OCI-LY1 (cell line): Measurements from ENCODE around the gene SALL3.

Experiments
- EZH2 ChIP-seq: fragments of 200-600 bp; sonication (generic), shearing (Covaris generic); IDR thresholded peaks from 2 replicates; pipeline ENCODE4 v1.8.0; 2017; ENCODE audit warnings: borderline replicate concordance, mixed run types, mild to moderate bottlenecking, antibody characterized with exemption, low read length, moderate library complexity, mixed read lengths
- TF ChIP-seq, protein P1 (sequence below): fragments of 200-600 bp; sonication (generic), shearing (Covaris generic); IDR thresholded peaks from 2 replicates; pipeline ENCODE4 v1.5.1; 2017; ENCODE audit warnings: mild to moderate bottlenecking, antibody characterized with exemption, low read length, moderate library complexity, mixed read lengths

DNA sequence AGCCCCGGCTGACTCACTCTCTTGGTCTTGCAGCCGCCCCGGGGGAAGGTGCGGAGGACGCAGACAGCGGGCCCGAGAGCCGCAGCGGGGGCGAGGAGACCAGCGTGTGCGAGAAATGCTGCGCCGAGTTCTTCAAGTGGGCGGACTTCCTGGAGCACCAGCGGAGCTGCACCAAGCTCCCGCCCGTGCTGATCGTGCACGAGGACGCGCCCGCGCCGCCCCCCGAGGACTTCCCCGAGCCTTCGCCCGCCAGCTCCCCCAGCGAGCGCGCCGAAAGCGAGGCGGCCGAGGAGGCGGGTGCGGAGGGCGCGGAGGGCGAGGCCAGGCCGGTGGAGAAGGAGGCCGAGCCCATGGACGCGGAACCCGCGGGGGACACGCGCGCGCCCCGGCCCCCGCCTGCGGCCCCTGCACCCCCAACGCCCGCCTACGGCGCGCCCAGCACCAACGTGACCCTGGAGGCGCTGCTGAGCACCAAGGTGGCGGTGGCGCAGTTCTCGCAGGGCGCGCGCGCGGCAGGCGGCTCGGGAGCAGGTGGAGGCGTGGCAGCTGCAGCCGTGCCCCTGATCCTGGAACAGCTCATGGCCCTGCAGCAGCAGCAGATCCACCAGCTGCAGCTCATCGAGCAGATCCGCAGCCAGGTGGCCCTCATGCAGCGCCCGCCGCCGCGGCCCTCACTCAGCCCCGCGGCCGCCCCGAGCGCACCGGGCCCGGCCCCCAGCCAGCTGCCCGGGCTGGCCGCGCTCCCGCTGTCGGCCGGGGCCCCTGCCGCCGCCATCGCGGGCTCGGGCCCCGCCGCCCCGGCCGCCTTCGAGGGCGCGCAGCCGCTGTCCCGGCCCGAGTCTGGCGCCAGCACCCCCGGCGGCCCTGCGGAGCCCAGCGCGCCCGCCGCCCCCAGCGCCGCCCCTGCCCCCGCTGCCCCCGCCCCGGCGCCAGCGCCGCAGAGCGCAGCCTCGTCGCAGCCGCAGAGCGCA is 12.7 kb downstream of the SALL3 start:
- TF ChIP-seq, protein P1, sequence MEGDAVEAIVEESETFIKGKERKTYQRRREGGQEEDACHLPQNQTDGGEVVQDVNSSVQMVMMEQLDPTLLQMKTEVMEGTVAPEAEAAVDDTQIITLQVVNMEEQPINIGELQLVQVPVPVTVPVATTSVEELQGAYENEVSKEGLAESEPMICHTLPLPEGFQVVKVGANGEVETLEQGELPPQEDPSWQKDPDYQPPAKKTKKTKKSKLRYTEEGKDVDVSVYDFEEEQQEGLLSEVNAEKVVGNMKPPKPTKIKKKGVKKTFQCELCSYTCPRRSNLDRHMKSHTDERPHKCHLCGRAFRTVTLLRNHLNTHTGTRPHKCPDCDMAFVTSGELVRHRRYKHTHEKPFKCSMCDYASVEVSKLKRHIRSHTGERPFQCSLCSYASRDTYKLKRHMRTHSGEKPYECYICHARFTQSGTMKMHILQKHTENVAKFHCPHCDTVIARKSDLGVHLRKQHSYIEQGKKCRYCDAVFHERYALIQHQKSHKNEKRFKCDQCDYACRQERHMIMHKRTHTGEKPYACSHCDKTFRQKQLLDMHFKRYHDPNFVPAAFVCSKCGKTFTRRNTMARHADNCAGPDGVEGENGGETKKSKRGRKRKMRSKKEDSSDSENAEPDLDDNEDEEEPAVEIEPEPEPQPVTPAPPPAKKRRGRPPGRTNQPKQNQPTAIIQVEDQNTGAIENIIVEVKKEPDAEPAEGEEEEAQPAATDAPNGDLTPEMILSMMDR, result no peak
- no peak for TF ChIP-seq EZH2
